HFFc6 (cell line): ENCODE results near the gene ADAR. TPM values are rescaled to one million over a fixed set of nuclear protein-coding genes. Genes with fewer than 3 reads are reported as not detected.
A peak's percentile ranks its signal among the peaks of the same experiment; 100 is the strongest.

Experiments
- DNase-seq: peaks from one replicate; pipeline ENCODE4 v3.0.0-alpha.2; 2018
- H3K27ac Mint-ChIP-seq: 2 replicates; pipeline ENCODE4 v1.8.0; 2020; ENCODE audit warnings: mild to moderate bottlenecking, mixed read lengths
- H3K27me3 Mint-ChIP-seq: 2 replicates; pipeline ENCODE4 v1.8.0; 2021; ENCODE audit warnings: mild to moderate bottlenecking, moderate library complexity, mixed read lengths; ENCODE audit not compliant: insufficient read depth
- H3K36me3 Mint-ChIP-seq: 2 replicates; pipeline ENCODE4 v1.8.0; 2021; ENCODE audit warnings: low read depth, mixed read lengths
- H3K4me1 Mint-ChIP-seq: 2 replicates; pipeline ENCODE4 v1.8.0; 2020; ENCODE audit warnings: low read depth, mixed read lengths
- H3K4me3 Mint-ChIP-seq: 2 replicates; pipeline ENCODE4 v1.8.0; 2020; ENCODE audit warnings: mild to moderate bottlenecking, moderate library complexity, mixed read lengths
- H3K9me3 Mint-ChIP-seq: 2 replicates; pipeline ENCODE4 v1.8.0; 2020; ENCODE audit warnings: mild to moderate bottlenecking, mixed read lengths
- total RNA-seq, 6 experiments: library from RNA; stranded (reverse); fragmentation: NEBNext Ultra II Directional; extraction: Animal tissue kit (Norgen Biotek cat#: 25700); gene quantifications; 2 replicates in 1 of 6; 3 replicates in 5 of 6; pipeline ENCODE4 v1.2.3, GENCODE V29; 2021
- TF ChIP-seq, protein P1 (sequence below): fragments of 200-600 bp; sonication (generic); IDR thresholded peaks from 2 replicates; pipeline ENCODE4 v1.5.0; 2021; ENCODE audit warnings: antibody characterized with exemption, mild to moderate bottlenecking

ADAR gene
- total RNA-seq, 6 experiments from 2014 or later, result 122 to 136 (median 126) TPM

DNA sequence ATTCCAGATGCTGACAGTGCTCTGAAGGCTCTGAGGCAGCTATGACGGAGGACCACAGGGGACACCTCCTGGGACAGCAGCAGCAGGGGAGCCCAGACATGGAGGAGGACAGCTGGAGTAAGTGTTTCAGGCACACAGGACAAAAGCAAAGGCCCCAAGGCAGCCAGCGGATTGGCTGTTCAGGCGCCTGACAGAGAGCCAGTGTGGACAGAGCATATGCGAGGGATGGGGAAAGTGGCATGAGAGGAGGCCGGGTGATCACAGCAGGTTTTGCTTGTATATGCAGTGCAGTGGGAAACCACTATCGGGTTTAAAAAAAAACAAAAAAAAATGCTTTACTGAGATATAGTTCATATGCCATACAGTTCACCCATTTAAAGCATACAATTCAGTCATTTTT is 21.3 kb downstream of the ADAR start:
- H3K27me3 Mint-ChIP-seq, result no peaks in the 10 kb centered on the region; the same call in none of the 2 replicates
- H3K4me1 Mint-ChIP-seq, result peaks cover 12% of the 10 kb centered on the region; the same call in 1 of the 2 replicates
- peak overlapping the region; percentile 12; the same call in 1 of the 2 replicates for H3K4me3 Mint-ChIP-seq
- peaks cover 43% of the 10 kb centered on the region for H3K36me3 Mint-ChIP-seq
- no peak overlapping the region for H3K27ac Mint-ChIP-seq
- TF ChIP-seq, protein P1, sequence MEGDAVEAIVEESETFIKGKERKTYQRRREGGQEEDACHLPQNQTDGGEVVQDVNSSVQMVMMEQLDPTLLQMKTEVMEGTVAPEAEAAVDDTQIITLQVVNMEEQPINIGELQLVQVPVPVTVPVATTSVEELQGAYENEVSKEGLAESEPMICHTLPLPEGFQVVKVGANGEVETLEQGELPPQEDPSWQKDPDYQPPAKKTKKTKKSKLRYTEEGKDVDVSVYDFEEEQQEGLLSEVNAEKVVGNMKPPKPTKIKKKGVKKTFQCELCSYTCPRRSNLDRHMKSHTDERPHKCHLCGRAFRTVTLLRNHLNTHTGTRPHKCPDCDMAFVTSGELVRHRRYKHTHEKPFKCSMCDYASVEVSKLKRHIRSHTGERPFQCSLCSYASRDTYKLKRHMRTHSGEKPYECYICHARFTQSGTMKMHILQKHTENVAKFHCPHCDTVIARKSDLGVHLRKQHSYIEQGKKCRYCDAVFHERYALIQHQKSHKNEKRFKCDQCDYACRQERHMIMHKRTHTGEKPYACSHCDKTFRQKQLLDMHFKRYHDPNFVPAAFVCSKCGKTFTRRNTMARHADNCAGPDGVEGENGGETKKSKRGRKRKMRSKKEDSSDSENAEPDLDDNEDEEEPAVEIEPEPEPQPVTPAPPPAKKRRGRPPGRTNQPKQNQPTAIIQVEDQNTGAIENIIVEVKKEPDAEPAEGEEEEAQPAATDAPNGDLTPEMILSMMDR, result no peak
- H3K9me3 Mint-ChIP-seq, result no peaks in the 10 kb centered on the region
- DNase-seq, result no peak

DNA sequence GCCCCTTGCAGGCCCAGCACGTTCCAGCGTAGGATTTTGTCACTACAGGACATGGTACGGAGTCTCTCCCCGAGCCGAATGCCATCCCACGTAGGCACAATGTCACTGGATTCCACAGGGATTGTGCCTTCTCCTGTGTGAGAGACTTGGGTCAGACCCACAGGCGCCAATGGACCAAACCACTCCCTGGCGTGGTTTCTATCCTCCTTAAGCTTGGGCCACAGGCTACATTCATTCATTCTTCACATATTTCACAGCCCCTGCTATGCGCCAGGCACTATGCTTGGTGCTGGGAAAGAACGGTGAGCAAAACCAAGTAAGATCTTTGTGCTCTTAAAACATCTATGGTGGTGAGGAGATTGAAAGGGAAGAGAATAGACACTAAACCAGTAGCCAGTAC is 21.8 kb downstream of the ADAR start:
- Mint-ChIP-seq H3K4me1 (peaks cover 12% of the 10 kb centered on the region; the same call in 1 of the 2 replicates), H3K27me3 (no peaks in the 10 kb centered on the region; the same call in none of the 2 replicates), H3K36me3 (peaks cover 43% of the 10 kb centered on the region), H3K27ac (no peak overlapping the region), H3K9me3 (no peaks in the 10 kb centered on the region), H3K4me3 (peak overlapping the region; percentile 12; the same call in 1 of the 2 replicates)
- TF ChIP-seq, protein P1, result no peak
- DNase-seq, result no peak

DNA sequence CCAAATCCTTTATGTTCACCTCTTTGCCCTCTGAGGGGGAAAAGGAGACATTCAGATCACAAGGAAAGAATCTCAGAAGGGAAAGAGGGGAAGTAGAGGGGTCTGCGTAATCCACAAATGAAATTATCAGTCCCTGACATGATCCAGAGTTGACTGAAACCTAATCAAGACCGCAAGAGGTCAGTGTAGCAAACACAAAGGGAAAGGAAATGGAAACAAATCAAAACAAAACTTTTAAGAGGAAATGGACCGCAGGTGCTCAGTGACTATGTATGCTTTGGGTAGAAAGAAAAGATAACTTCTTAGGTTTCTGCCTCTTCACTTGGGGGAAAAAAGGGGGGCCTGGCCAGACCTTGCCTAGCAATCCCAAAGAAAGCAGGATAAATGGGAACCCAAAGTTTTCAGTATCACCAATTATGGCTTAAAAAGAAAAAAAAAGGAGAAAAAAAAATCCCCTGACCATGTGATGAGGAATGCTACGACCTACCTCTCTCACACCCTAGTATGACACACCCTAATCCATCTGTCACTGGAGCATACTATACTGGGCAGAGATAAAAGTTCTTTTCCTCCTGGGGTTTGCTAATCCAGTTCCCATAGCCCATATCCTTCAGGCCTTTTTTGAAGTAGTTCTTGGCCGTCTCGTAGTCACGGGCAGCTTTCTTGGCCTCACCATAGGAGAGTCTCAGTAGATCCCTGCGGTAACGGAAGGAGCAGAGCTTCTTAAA is 23.6 kb downstream of the ADAR start:
- Mint-ChIP-seq H3K27ac (no peak overlapping the region), H3K36me3 (peaks cover 47% of the 10 kb centered on the region), H3K4me3 (no peak overlapping the region), H3K4me1 (peaks cover 12% of the 10 kb centered on the region; the same call in 1 of the 2 replicates), H3K9me3 (no peaks in the 10 kb centered on the region), H3K27me3 (no peaks in the 10 kb centered on the region; the same call in none of the 2 replicates)
- DNase-seq, result no peak
- TF ChIP-seq, protein P1, result no peak

DNA sequence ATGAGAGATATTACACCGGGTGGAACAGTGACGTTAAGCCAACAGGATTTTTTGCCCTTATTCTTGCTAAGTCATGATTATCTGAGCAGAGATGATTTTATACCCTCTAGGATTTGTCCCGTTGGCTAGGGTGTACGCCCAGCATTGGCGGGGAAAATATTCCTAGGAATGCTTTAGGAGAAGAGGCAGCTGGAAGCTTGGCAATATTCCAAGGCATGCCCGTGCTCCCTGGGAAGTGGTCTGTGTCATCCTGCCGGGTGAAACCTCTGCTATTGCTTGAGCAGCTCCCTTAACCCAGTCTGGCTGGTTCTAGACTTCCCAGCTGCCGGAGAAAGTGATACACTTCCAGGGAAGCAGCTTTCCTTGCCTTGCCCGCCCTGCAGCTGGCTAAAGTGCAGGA is 24.2 kb downstream of the ADAR start:
- Mint-ChIP-seq H3K27me3 (no peaks in the 10 kb centered on the region; the same call in none of the 2 replicates), H3K9me3 (no peaks in the 10 kb centered on the region), H3K36me3 (peaks cover 52% of the 10 kb centered on the region), H3K27ac (no peak overlapping the region), H3K4me1 (peaks cover 12% of the 10 kb centered on the region; the same call in 1 of the 2 replicates), H3K4me3 (no peak overlapping the region)
- DNase-seq, result no peak
- TF ChIP-seq, protein P1, result no peak

DNA sequence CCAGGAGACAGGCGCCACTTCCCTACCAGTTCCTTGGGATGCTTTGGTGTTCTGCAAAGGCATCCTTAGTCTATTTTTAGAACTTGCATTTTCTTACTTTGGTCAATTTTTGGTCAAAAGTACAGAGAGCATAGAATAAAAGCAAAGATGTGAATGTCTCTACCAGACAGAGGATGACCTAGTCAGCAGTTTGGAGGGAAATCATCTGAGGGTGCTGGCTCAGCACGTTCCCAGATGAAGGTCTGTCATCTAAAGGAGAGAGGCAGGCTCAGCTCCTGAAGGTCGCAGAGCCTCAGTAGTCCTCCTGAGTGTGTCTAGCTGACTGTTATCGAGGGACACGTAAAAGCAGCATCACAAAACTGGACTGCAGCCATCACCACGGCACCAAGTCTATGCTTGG is 25.1 kb downstream of the ADAR start:
- Mint-ChIP-seq H3K27me3 (no peaks in the 10 kb centered on the region; the same call in 1 of the 2 replicates), H3K4me1 (peaks cover 12% of the 10 kb centered on the region; the same call in 1 of the 2 replicates), H3K4me3 (no peak overlapping the region), H3K36me3 (peaks cover 56% of the 10 kb centered on the region), H3K9me3 (no peaks in the 10 kb centered on the region), H3K27ac (no peak overlapping the region)
- TF ChIP-seq, protein P1, result no peak
- DNase-seq, result no peak
